Cardiac muscle cell (in vitro differentiated cells and primary cell): ENCODE data around the gene ABCG8. TPM values are rescaled to one million over a fixed set of nuclear protein-coding genes. Genes with fewer than 3 reads are reported as not detected.
A peak's percentile ranks its signal among the peaks of the same experiment; 100 is the strongest.

ENCODE experiments used
- DNase-seq, 2 donors: peaks; one replicate each; pipeline versions ENCODE4 v3.0.0 to v3.0.0-alpha.2; 2010 to 2017; ENCODE audit warnings: low read depth in 1 of 2, low spot score in 1 of 2
- H3K27ac ChIP-seq: fragments of 200-600 bp; sonication (generic); 2 replicates; pipeline ENCODE4 v1.5.1; 2016
- H3K27me3 ChIP-seq: fragments of 200-600 bp; sonication (generic); 2 replicates; pipeline ENCODE4 v1.6.0; 2016; ENCODE audit warnings: control low read depth
- H3K36me3 ChIP-seq: fragments of 200-600 bp; sonication (generic); 2 replicates; pipeline ENCODE4 v1.5.1; 2016; ENCODE audit warnings: control low read depth
- H3K4me1 ChIP-seq: fragments of 200-600 bp; sonication (generic); 2 replicates; pipeline ENCODE4 v1.8.1; 2017; ENCODE audit warnings: low read depth, mild to moderate bottlenecking, mixed run types
- H3K4me3 ChIP-seq: fragments of 200-600 bp; sonication (generic); 2 replicates; pipeline ENCODE4 v1.5.1; 2016; ENCODE audit warnings: mild to moderate bottlenecking
- H3K9me3 ChIP-seq: fragments of 200-600 bp; sonication (generic); 2 replicates; pipeline ENCODE4 v1.5.1; 2017; ENCODE audit warnings: low read depth, mild to moderate bottlenecking, control low read depth
- polyA plus RNA-seq: library from polyadenylated mRNA; unstranded; fragments of >200 nt; fragmentation: Nextera tagmentation; extraction: Ambion mirVana; gene quantifications from 2 replicates; pipeline ENCODE4 v1.2.1, GENCODE V29; 2016
- total RNA-seq: library from RNA; depleted of rRNA; stranded (reverse); fragments of >200 nt; gene quantifications from 2 replicates; pipeline ENCODE4 v1.2.3, GENCODE V29; 2016
- TF ChIP-seq, protein P1 (sequence below): IDR thresholded peaks from 2 replicates; pipeline ENCODE4 v1.5.1; 2012; ENCODE audit warnings: low read depth, mild to moderate bottlenecking, low read length

The ABCG8 gene
- total and polyA plus RNA-seq, 2 experiments from 2014 or later = 0.04 TPM; not detected in 1

DNA sequence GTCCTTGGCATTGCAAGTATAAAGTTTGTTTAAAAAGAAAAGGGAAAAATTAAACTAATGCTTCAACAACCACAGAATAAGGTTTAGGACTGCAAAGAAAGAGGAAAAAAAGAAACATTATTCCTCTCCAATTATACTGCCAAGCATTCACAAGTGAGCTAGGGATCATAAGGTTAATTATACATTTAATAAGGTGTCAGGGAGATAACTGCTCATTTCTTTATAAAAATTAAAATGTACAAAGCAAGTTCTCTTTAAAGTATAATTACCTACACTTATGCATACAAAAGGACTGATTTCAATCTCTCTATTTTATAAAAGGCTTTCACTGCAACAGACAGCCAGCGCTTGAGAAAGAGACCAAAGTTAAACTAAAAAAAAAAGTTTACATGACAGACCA, 58.1 kb downstream of the ABCG8 start:
- Histone ChIP-seq H3K4me1 (peaks cover 10% of the 10 kb centered on the region), H3K4me3 (no peak overlapping the region), H3K27ac (no peak overlapping the region), H3K9me3 (no peaks in the 10 kb centered on the region), H3K27me3 (no peaks in the 10 kb centered on the region), H3K36me3 (peaks cover 42% of the 10 kb centered on the region)
- DNase-seq = no peak
- TF ChIP-seq, protein P1, sequence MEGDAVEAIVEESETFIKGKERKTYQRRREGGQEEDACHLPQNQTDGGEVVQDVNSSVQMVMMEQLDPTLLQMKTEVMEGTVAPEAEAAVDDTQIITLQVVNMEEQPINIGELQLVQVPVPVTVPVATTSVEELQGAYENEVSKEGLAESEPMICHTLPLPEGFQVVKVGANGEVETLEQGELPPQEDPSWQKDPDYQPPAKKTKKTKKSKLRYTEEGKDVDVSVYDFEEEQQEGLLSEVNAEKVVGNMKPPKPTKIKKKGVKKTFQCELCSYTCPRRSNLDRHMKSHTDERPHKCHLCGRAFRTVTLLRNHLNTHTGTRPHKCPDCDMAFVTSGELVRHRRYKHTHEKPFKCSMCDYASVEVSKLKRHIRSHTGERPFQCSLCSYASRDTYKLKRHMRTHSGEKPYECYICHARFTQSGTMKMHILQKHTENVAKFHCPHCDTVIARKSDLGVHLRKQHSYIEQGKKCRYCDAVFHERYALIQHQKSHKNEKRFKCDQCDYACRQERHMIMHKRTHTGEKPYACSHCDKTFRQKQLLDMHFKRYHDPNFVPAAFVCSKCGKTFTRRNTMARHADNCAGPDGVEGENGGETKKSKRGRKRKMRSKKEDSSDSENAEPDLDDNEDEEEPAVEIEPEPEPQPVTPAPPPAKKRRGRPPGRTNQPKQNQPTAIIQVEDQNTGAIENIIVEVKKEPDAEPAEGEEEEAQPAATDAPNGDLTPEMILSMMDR = no peak

DNA sequence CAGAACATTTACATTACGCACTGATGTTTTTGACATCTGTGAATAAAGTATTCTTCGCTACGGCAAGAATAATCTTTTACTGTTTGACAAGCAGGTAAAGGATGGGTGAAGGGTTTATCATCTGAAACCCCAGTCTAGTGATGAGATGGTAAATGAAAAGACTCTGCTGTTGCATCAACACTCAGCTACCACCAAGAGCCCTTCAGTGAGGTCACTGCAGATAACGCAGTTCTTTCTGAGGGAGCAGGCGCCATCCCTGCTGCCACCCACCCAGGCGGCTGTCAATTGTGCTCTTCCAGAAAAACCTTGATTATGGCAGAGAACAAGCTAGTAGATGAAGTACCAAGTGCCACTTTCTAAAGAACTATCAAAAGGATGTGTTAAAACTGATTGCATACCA, 58.7 kb downstream of the ABCG8 start:
- H3K4me3 ChIP-seq = no peak overlapping the region
- DNase-seq = peak in 1 of 2 donors; percentile 40

DNA sequence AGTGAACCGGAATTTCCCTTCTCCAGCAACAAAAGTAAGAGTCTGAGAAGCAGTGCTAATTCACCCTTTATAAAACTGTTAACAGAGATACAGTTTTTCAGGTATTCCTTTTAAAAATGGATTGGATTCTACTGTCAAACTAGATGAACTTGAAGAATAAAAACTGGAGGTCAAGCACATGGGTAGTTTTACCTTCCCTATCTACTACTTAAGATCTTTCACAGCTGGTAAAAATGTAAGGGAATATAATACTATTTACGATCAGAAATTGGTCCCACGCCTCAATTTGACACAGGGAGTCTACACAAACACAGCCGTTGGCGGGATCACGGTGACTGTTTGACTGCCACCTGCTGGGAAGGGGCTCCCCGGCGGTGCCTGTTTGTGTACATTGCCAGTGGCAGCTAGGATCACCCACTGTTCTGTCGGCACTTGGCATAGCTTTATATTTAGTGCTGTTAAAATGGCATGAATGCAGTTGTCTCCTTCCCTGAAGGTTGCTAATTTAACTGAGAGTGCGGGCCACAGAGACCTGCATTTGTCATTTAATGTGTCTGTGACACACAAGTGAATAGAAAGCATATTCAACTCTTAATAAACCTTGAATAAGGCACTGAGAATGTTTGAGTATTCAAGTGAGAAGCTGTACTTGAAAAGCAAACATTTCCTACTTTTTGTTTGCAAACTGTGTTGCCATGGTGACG, 59.5 kb downstream of the ABCG8 start:
- TF ChIP-seq, protein P1 = no peak

More for the DNA sequence above, 58.7 kb downstream of the ABCG8 start:
- Histone ChIP-seq H3K36me3 (peaks cover 38% of the 10 kb centered on the region), H3K27ac (no peak overlapping the region), H3K27me3 (no peaks in the 10 kb centered on the region), H3K4me1 (peaks cover 10% of the 10 kb centered on the region), H3K9me3 (no peaks in the 10 kb centered on the region)
- TF ChIP-seq, protein P1 = no peak

DNA sequence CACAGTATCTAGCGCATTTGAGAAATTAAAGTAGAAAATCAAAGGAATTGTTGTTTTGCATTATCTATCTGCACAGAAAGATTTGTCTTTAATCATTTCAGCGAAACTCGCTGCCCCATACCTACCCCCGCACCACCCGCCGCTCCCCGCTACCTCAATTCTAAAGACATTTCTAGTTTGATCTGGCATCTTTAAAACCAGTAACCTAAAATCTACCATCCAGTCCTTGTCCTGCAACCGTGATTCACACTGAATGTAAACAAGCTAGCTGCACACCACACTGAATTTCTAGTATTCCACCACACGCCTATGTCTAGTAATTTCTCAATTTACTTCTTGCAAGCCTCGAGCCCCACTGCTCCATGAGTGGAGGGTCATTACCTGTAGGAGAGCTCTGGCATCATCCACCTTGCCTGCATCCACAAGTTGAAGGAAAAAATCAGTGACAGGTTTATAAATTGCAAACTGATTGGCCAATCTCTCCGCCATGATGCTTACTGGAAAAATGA, 60.1 kb downstream of the ABCG8 start:
- Histone ChIP-seq H3K9me3 (no peaks in the 10 kb centered on the region), H3K4me1 (peaks cover 10% of the 10 kb centered on the region), H3K36me3 (peaks cover 33% of the 10 kb centered on the region), H3K27me3 (no peaks in the 10 kb centered on the region), H3K27ac (no peak overlapping the region), H3K4me3 (no peak overlapping the region)
- TF ChIP-seq, protein P1 = no peak
- DNase-seq = no peak

More for the DNA sequence above, 59.5 kb downstream of the ABCG8 start:
- Histone ChIP-seq H3K4me1 (peaks cover 10% of the 10 kb centered on the region), H3K27ac (no peak overlapping the region), H3K27me3 (no peaks in the 10 kb centered on the region), H3K36me3 (peaks cover 38% of the 10 kb centered on the region), H3K4me3 (no peak overlapping the region), H3K9me3 (no peaks in the 10 kb centered on the region)
- peak in 1 of 2 donors; percentile 19 for DNase-seq

DNA sequence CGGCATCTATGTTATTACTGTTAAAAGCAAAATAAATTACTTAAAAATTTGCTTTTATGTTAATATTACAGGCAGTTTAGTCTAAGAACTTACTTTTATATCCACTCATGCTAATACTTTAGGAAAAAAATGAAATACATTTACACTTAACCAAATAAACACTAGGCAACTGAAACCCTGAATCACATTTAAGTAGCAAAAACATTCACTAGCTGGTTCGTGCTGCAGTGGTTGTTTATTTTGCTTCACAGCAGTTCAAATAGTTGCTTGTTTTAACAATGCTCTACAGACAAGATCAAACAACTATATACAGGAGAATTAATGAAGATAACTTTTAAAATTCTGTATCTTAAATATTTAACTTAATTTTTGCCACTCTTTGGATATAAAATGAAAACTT, 60.8 kb downstream of the ABCG8 start:
- H3K4me3 ChIP-seq = no peak overlapping the region
- no peak for DNase-seq
- H3K27me3 ChIP-seq = no peaks in the 10 kb centered on the region
- no peak overlapping the region for H3K27ac ChIP-seq
- TF ChIP-seq, protein P1 = no peak
- H3K9me3 ChIP-seq = no peaks in the 10 kb centered on the region
- H3K4me1 ChIP-seq = peaks cover 10% of the 10 kb centered on the region
- H3K36me3 ChIP-seq = peaks cover 26% of the 10 kb centered on the region
